ENCODE measurements around the gene GTSE1. TPM values are rescaled to one million over a fixed set of nuclear protein-coding genes. Genes with fewer than 3 reads are reported as not detected.

GTSE1 gene
- total and polyA plus RNA-seq, 2 of the 13 experiments (the other 11 are each of a cell fraction or from before 2014, with no cell fraction given): 10.7 to 13.5 TPM

- TF ChIP-seq ZHX1 (CRISPR knock-in tag; IDR thresholded peaks at IDR 0.05; ENCODE audit: low read depth): no peak
- TF ChIP-seq ZNF10 (CRISPR knock-in tag; IDR thresholded peaks at IDR 0.05; ENCODE audit: borderline replicate concordance, low read depth): no peak
- no peak for TF ChIP-seq ARNT (IDR thresholded peaks at IDR 0.05)
- TF ChIP-seq RFX3 (CRISPR knock-in tag; IDR thresholded peaks at IDR 0.05): no peak
- no peak for TF ChIP-seq PAX8 (CRISPR knock-in tag; IDR thresholded peaks at IDR 0.05; ENCODE audit: borderline replicate concordance)
- peak; percentile 40; the same call in 1 of the 2 replicates for TF ChIP-seq ELF3 (CRISPR knock-in tag; IDR thresholded peaks at IDR 0.05)
- TF ChIP-seq KDM5B (CRISPR knock-in tag; IDR thresholded peaks at IDR 0.05; ENCODE audit: borderline replicate concordance): peak; percentile 56; the same call in 1 of the 2 replicates
- peak; percentile 64; the same call in 1 of the 2 replicates for TF ChIP-seq HINFP (CRISPR knock-in tag; IDR thresholded peaks at IDR 0.05; ENCODE audit: low read depth)
- no peak for TF ChIP-seq NFRKB (IDR thresholded peaks at IDR 0.05)
- peak; percentile 80; the same call in 1 of the 2 replicates for TF ChIP-seq ZNF274 (CRISPR knock-in tag; IDR thresholded peaks at IDR 0.05)
- no peak for TF ChIP-seq NR1H2 (CRISPR knock-in tag; IDR thresholded peaks at IDR 0.05; ENCODE audit: borderline replicate concordance, low read depth)
- TF ChIP-seq ZNF891 (CRISPR knock-in tag; IDR thresholded peaks at IDR 0.05): peak; percentile 32; the same call in 1 of the 2 replicates
- no peak for TF ChIP-seq CEBPB (IDR thresholded peaks at IDR 0.05; ENCODE audit: borderline replicate concordance, low read depth, low read length)
- TF ChIP-seq ARID4A (CRISPR knock-in tag; IDR thresholded peaks at IDR 0.05; ENCODE audit: borderline replicate concordance): peak; percentile 81
- peak; percentile 76 for TF ChIP-seq GABPB1 (CRISPR knock-in tag; IDR thresholded peaks at IDR 0.05)
- peak; percentile 76 for TF ChIP-seq U2AF1 (optimal IDR thresholded peaks at IDR 0.05; ENCODE audit: low read depth, low read length)
- TF ChIP-seq EED (CRISPR knock-in tag; IDR thresholded peaks at IDR 0.05): no peak
- TF ChIP-seq BHLHE40 (IDR thresholded peaks at IDR 0.05; ENCODE audit: low read length): no peak
- TF ChIP-seq SMAD9 (CRISPR knock-in tag; IDR thresholded peaks at IDR 0.05): no peak
Measured at GRCh38 chr22:46267431-46268279, 29.0 kb upstream of the GTSE1 start, which contains the start of gene TTC38 (continued).

All from HepG2 (cell line).